Measurements from ENCODE around the gene DSN1. TPM values are rescaled to one million over a fixed set of nuclear protein-coding genes. Genes with fewer than 3 reads are reported as not detected.

Gene DSN1
- total and polyA plus RNA-seq, 2 donors (not counting 3 experiments of a cell fraction or from before 2014, with no cell fraction given): 11.0 to 25.0 TPM

- H3K4me2 ChIP-seq (ENCODE audit: insufficient read depth, low read length): peak overlapping the region; percentile 81
- POLR2A ChIA-PET: no interaction called here
Observed at GRCh38 chr20:36768768-36769430, 4.7 kb downstream of the DSN1 start.

GRCh38 chr20:36761125-36761524 lies 12.4 kb downstream of the DSN1 start:
- ChIA-PET CTCF (no interaction called here), POLR2A (no interaction called here)
- Histone ChIP-seq H3K4me3 (replicated peaks in 1 of 3; ENCODE audit: insufficient read depth in 1 of 3, low read depth in 1 of 3, low read length in 3 of 3) (no peak overlapping the region), H3K27me3 (ENCODE audit: control insufficient read depth in 2 of 2, insufficient read depth in 2 of 2, low read length in 2 of 2) (no peaks in the 10 kb centered on the region), H3K79me2 (ENCODE audit: control insufficient read depth, insufficient read depth, low read length) (no peaks in the 10 kb centered on the region), H3K9ac (replicated peaks; ENCODE audit: extremely low read depth, insufficient read depth, low read length) (no peak overlapping the region), H3K36me3 (ENCODE audit: control insufficient read depth in 2 of 2, extremely low read depth in 1 of 2, insufficient read depth in 2 of 2, low read length in 2 of 2) (peaks cover 0 to 2% of the 10 kb centered on the region in 2 experiments), H3K9me3 (replicated peaks; ENCODE audit: control insufficient read depth, insufficient read depth, low read length) (no peaks in the 10 kb centered on the region), H3K27ac (ENCODE audit: insufficient read depth, low read depth, low read length) (no peak overlapping the region), H3K4me1 (ENCODE audit: control insufficient read depth, extremely low read depth, insufficient read depth, low read length) (peaks cover 18% of the 10 kb centered on the region), H2AFZ (ENCODE audit: low read depth, low read length) (no peak overlapping the region), H3K9me1 (replicated peaks; ENCODE audit: control insufficient read depth, extremely low read depth, insufficient read depth, low read length) (no peaks in the 10 kb centered on the region), H3K4me2 (ENCODE audit: insufficient read depth, low read length) (no peak overlapping the region), H4K20me1 (replicated peaks; ENCODE audit: control insufficient read depth, extremely low read depth, insufficient read depth, low read length) (no peaks in the 10 kb centered on the region)
- FAIRE-seq (no peak), DNase-seq (ENCODE audit: low read depth, low spot score) (no peak)
- intact Hi-C loops (cut with micrococcal nuclease): no loop called here
- TF ChIP-seq JUN (IDR thresholded peaks at IDR 0.05; ENCODE audit: borderline replicate concordance, insufficient read depth, insufficient read length, low read depth): no peak
- no peak for TF ChIP-seq GATA2 (IDR thresholded peaks at IDR 0.05; ENCODE audit: insufficient read depth, insufficient read length, low read depth, low read length)
- TF ChIP-seq EZH2 (IDR thresholded peaks at IDR 0.05; ENCODE audit: borderline replicate concordance, low read depth, low read length, severe bottlenecking): no peak
- no peak for TF ChIP-seq POLR2A (IDR thresholded peaks at IDR 0.05; ENCODE audit: low read depth, low read length)
- no peak for TF ChIP-seq CTCF (IDR thresholded peaks at IDR 0.05; ENCODE audit: extremely low read depth in 1 of 2, insufficient read depth in 1 of 2, low read depth in 1 of 2, low read length in 2 of 2)
- no peak for TF ChIP-seq FOS (IDR thresholded peaks at IDR 0.05; ENCODE audit: borderline replicate concordance, insufficient read depth, low read length)
- no peak for TF ChIP-seq POLR2AphosphoS5 (IDR thresholded peaks at IDR 0.05; ENCODE audit: insufficient read depth, low read depth, low read length)
- no peak for TF ChIP-seq MYC (IDR thresholded peaks at IDR 0.05; ENCODE audit: low read depth, low read length)
- no peak for TF ChIP-seq MAX (IDR thresholded peaks at IDR 0.05; ENCODE audit: insufficient read depth, insufficient read length)
- dilution Hi-C loops (cut with MboI; ENCODE audit: extremely low pct_ligation_motif_present, low sequenced_read_pairs): no loop called here
- no TSS peak for BruUV-seq (replicated peaks)

More at GRCh38 chr20:36768768-36769430, 4.7 kb downstream of the DSN1 start:
- Histone ChIP-seq H3K79me2 (ENCODE audit: control insufficient read depth, insufficient read depth, low read length) (peaks cover 14% of the 10 kb centered on the region), H3K36me3 (ENCODE audit: control insufficient read depth in 2 of 2, extremely low read depth in 1 of 2, insufficient read depth in 2 of 2, low read length in 2 of 2) (peaks cover 0 to 2% of the 10 kb centered on the region in 2 experiments), H3K27ac (ENCODE audit: insufficient read depth, low read depth, low read length) (peak overlapping the region; percentile 72), H3K9me1 (replicated peaks; ENCODE audit: control insufficient read depth, extremely low read depth, insufficient read depth, low read length) (no peaks in the 10 kb centered on the region), H3K9me3 (replicated peaks; ENCODE audit: control insufficient read depth, insufficient read depth, low read length) (no peaks in the 10 kb centered on the region), H2AFZ (ENCODE audit: low read depth, low read length) (peak overlapping the region; percentile 55), H3K4me1 (ENCODE audit: control insufficient read depth, extremely low read depth, insufficient read depth, low read length) (peaks cover 22% of the 10 kb centered on the region), H3K9ac (replicated peaks; ENCODE audit: extremely low read depth, insufficient read depth, low read length) (peak overlapping the region; percentile 60), H3K4me3 (replicated peaks in 1 of 3; ENCODE audit: insufficient read depth in 1 of 3, low read depth in 1 of 3, low read length in 3 of 3) (peak overlapping the region in 1 of 3 experiments; percentile 26), H4K20me1 (replicated peaks; ENCODE audit: control insufficient read depth, extremely low read depth, insufficient read depth, low read length) (no peaks in the 10 kb centered on the region), H3K27me3 (ENCODE audit: control insufficient read depth in 2 of 2, insufficient read depth in 2 of 2, low read length in 2 of 2) (no peaks in the 10 kb centered on the region)
- intact Hi-C loops (cut with micrococcal nuclease): no loop called here
- dilution Hi-C loops (cut with MboI; ENCODE audit: extremely low pct_ligation_motif_present, low sequenced_read_pairs): no loop called here
- CTCF ChIA-PET: interaction anchor here (0.7 to 6.5 kb wide), 8 partner anchors 13 to 163 kb away, joined by 3 to 50 read pairs (median 4); partner anchors contain the start of gene RAB5IF
- no TSS peak for BruUV-seq (replicated peaks)
- DNase-seq (ENCODE audit: low read depth, low spot score) (peak; percentile 89), FAIRE-seq (no peak)
- TF ChIP-seq POLR2AphosphoS5 (IDR thresholded peaks at IDR 0.05; ENCODE audit: insufficient read depth, low read depth, low read length): no peak
- TF ChIP-seq POLR2A (IDR thresholded peaks at IDR 0.05; ENCODE audit: low read depth, low read length): no peak
- TF ChIP-seq JUN (IDR thresholded peaks at IDR 0.05; ENCODE audit: borderline replicate concordance, insufficient read depth, insufficient read length, low read depth): peak; percentile 49
